Left colon (tissue), 2 donors: Measurements from ENCODE around the gene ADSL. TPM values are rescaled to one million over a fixed set of nuclear protein-coding genes. Genes with fewer than 3 reads are reported as not detected.

Source experiments
- ATAC-seq: fragments of 200-7000 bp; cut with Tn5 transposase; one replicate; pipeline ENCODE4 v1.9.1; 2020; ENCODE audit warnings: mild to moderate bottlenecking, moderate library complexity
- DNase-seq, 2 donors: peaks; one replicate each; pipeline ENCODE4 v3.0.0-alpha.2; 2020
- intact Hi-C, 2 donors: fragments of 100-400 bp; cut with DNase I in 1 of 2; cut with micrococcal nuclease in 1 of 2; formaldehyde crosslinking; loops; one replicate each; pipeline versions ENCODE4 v1.11.2 to v1.14.0; 2022; cut with DNase I, micrococcal nuclease
- total RNA-seq, 2 donors: library from RNA; stranded (reverse); fragmentation: NEBNext Ultra II Directional; extraction: Animal tissue kit (Norgen Biotek cat#: 25700); gene quantifications; one replicate each; pipeline ENCODE4 v1.2.1, GENCODE V29; 2021
- donor health status: DM: no; HTN: no; CAD: no.
- donor health status: DM: yes; HTN: yes; CAD: no.

The ADSL gene
- total RNA-seq, 2 donors from 2014 or later: 34.2 to 34.9 TPM

- ATAC-seq (peak; percentile 26), DNase-seq (no peak)
- intact Hi-C loops: no loop called here
Measured at GRCh38 chr22:40324468-40325305, 21.6 kb upstream of the ADSL start.

- ATAC-seq (no peak), DNase-seq (no peak)
- intact Hi-C loops: no loop called here
Measured at GRCh38 chr22:40325315-40325714, 21.0 kb upstream of the ADSL start.

- no peak for ATAC-seq
- intact Hi-C loops: no loop called here
- no peak for DNase-seq
Measured at GRCh38 chr22:40326905-40327735, 19.2 kb upstream of the ADSL start.

- DNase-seq: no peak
- intact Hi-C loops: no loop called here
- ATAC-seq: no peak
Measured at GRCh38 chr22:40328546-40329456, 17.5 kb upstream of the ADSL start.

GRCh38 chr22:40329466-40329865 lies 16.8 kb upstream of the ADSL start:
- DNase-seq (no peak), ATAC-seq (no peak)
- intact Hi-C loops: no loop called here

- intact Hi-C loops: no loop called here
- ATAC-seq: no peak
- no peak for DNase-seq
Measured at GRCh38 chr22:40330086-40330485, 16.2 kb upstream of the ADSL start.

- intact Hi-C loops: no loop called here
- no peak for DNase-seq
- ATAC-seq: no peak
Measured at GRCh38 chr22:40330615-40331014, 15.7 kb upstream of the ADSL start.

- no peak for DNase-seq
- intact Hi-C loops: no loop called here
- no peak for ATAC-seq
Measured at GRCh38 chr22:40331706-40332105, 14.6 kb upstream of the ADSL start.

- no peak for ATAC-seq
- intact Hi-C loops: no loop called here
- DNase-seq: no peak
Measured at GRCh38 chr22:40332319-40332781, 13.9 kb upstream of the ADSL start.

GRCh38 chr22:40334060-40334459 lies 12.2 kb upstream of the ADSL start:
- no peak for DNase-seq
- intact Hi-C loops: no loop called here
- no peak for ATAC-seq

- DNase-seq: no peak
- ATAC-seq: no peak
- intact Hi-C loops: no loop called here
Measured at GRCh38 chr22:40334899-40335298, 11.4 kb upstream of the ADSL start.

- intact Hi-C loops: no loop called here
- no peak for DNase-seq
- no peak for ATAC-seq
Measured at GRCh38 chr22:40335358-40335757, 10.9 kb upstream of the ADSL start.

- peak; percentile 86 for ATAC-seq
- intact Hi-C loops: no loop called here
- DNase-seq: peak in 1 of 2 donors; percentile 58
Measured at GRCh38 chr22:40340044-40340443, 6.3 kb upstream of the ADSL start.

- ATAC-seq: no peak
- intact Hi-C loops: no loop called here
Measured at GRCh38 chr22:40341604-40342003, 4.7 kb upstream of the ADSL start.

GRCh38 chr22:40342521-40342920 lies 3.8 kb upstream of the ADSL start:
- DNase-seq (no peak), ATAC-seq (no peak)
- intact Hi-C loops: no loop called here

More at GRCh38 chr22:40341604-40342003, 4.7 kb upstream of the ADSL start:
- DNase-seq: no peak

- DNase-seq (peak; percentile 42 to 43), ATAC-seq (peak; percentile 27)
- intact Hi-C loops: loop anchor here in 1 of 2 donors (5.0 kb wide), 1 partner anchor 303 kb away; no protein-coding TSS in a partner anchor
Measured at GRCh38 chr22:40345271-40345670, 1.0 kb upstream of the ADSL start.

- DNase-seq (peak; percentile 57 to 78), ATAC-seq (peak; percentile 62)
- intact Hi-C loops: loop anchor here in 1 of 2 donors (5.0 kb wide), 1 partner anchor 303 kb away; no protein-coding TSS in a partner anchor
Measured at GRCh38 chr22:40345815-40346184, 500 bp upstream of the ADSL start.

- DNase-seq (no peak), ATAC-seq (no peak)
- intact Hi-C loops: loop anchor here in 1 of 2 donors (5.0 kb wide), 1 partner anchor 305 kb away; no protein-coding TSS in a partner anchor
Measured at GRCh38 chr22:40347300-40347699, 1.0 kb downstream of the ADSL start.
